Measurements from ENCODE around the gene DAB1. TPM values are rescaled to one million over a fixed set of nuclear protein-coding genes. Genes with fewer than 3 reads are reported as not detected.

DAB1 gene
- total and polyA plus RNA-seq, 8 donors: 0.04 to 1.4 (median 0.39) TPM

DNA sequence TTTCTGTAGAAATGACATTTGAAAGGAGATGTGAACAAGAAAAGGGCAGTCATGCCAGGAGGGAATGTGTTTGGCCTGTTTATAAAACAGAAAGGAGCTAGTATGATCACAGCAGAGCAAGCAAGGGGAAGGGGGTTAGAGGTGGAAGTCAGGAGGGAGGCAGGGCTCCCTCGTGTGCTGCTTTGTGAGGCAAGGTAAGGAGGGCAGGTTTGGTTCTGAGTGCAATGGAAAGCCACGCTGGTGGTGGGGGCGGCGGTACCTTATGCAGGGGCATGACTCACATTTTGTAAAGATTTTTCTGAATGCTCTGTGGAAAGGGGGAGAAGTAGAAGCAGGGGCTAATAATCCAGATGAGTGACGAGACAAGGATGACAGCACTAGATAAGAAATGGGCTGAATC, 260.5 kb downstream of the DAB1 start:
- TF ChIP-seq, protein P1, sequence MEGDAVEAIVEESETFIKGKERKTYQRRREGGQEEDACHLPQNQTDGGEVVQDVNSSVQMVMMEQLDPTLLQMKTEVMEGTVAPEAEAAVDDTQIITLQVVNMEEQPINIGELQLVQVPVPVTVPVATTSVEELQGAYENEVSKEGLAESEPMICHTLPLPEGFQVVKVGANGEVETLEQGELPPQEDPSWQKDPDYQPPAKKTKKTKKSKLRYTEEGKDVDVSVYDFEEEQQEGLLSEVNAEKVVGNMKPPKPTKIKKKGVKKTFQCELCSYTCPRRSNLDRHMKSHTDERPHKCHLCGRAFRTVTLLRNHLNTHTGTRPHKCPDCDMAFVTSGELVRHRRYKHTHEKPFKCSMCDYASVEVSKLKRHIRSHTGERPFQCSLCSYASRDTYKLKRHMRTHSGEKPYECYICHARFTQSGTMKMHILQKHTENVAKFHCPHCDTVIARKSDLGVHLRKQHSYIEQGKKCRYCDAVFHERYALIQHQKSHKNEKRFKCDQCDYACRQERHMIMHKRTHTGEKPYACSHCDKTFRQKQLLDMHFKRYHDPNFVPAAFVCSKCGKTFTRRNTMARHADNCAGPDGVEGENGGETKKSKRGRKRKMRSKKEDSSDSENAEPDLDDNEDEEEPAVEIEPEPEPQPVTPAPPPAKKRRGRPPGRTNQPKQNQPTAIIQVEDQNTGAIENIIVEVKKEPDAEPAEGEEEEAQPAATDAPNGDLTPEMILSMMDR (IDR thresholded peaks at IDR 0.05): no peak
- H3K4me3 ChIP-seq: no peak overlapping the region
- H3K27me3 ChIP-seq: no peaks in the 10 kb centered on the region
- 55 to 66% methylated on average over 5 of the region's 5 CpGs for WGBS, 2 donors
- DNase-seq (no peak), FAIRE-seq (no peak), ATAC-seq (peak in 2 of 4 donors; percentile 11 to 24)
- H3K36me3 ChIP-seq: no peaks in the 10 kb centered on the region
- H3K27ac ChIP-seq: peak overlapping the region in 2 of 4 donors; percentile 37 to 42
- no peaks in the 10 kb centered on the region for H3K9me3 ChIP-seq
- intact Hi-C loops (cut with DNase I): no loop called here
- H3K4me1 ChIP-seq: no peaks in the 10 kb centered on the region

DNA sequence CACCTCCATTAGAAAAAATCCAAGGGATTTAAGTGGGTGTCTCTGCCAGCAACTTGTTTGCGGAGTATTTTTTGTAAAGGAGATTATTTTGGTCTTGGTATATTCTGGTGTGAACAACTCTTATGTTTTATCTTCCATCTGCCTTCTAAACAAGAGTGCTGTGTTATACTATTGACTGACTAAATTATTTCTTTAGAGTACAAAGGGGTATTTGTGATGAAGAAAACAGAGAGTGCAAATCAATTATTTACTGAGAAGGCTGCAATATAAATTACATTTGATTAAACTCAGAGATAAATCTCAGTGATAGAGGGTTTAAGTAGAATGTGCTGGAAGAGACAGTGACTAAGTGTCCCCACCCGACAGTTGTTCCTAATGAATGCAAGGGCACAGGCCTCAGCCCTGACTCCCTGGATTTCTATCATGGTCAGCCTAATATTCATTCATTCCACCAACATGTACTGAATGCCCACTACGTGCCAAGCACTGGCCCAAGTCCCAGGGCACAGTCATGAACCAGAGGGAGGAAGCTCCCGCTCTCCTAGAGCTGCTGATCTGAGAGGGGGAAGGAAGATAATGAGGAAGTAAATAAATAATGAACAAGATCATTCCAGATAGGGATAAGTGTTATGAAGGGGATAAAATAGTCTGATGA, 261.1 kb downstream of the DAB1 start:
- Histone ChIP-seq H3K27me3 (no peaks in the 10 kb centered on the region), H3K4me3 (no peak overlapping the region), H3K9me3 (no peaks in the 10 kb centered on the region), H3K36me3 (no peaks in the 10 kb centered on the region), H3K27ac (peak overlapping the region in 2 of 4 donors; percentile 37 to 42), H3K4me1 (no peaks in the 10 kb centered on the region)
- ATAC-seq (peak in 3 of 4 donors; percentile 23 to 77 (median 60)), FAIRE-seq (no peak), DNase-seq (peak in 2 of 6 donors; percentile 6 to 11)
- TF ChIP-seq, protein P1 (IDR thresholded peaks at IDR 0.05): no peak
- intact Hi-C loops (cut with DNase I): no loop called here
- 55 to 58% methylated on average over 4 of the region's 4 CpGs for WGBS, 2 donors

DNA sequence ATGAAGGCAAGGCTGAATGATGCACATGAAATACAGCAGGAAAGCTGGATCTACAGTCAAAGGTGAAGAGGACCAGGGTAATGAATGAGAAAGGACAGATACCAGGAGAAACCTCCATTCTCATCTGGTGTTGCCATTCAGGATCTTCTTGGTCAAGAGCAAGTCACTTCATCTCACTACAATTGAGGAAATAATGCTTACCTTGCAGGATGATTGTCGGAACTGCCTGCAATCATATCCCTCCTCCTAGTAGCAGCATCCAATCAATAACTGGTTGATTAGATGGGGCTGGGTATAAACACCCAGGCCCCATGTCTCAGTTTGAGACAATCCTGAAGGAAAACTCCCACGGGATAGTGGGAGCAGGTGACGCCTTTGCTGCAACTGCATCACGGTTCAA, 263.3 kb downstream of the DAB1 start:
- Histone ChIP-seq H3K36me3 (no peaks in the 10 kb centered on the region), H3K4me3 (no peak overlapping the region), H3K27ac (no peak overlapping the region), H3K27me3 (no peaks in the 10 kb centered on the region), H3K4me1 (no peaks in the 10 kb centered on the region), H3K9me3 (no peaks in the 10 kb centered on the region)
- 83 to 90% methylated on average over 4 of the region's 4 CpGs for WGBS, 2 donors
- ATAC-seq (no peak), DNase-seq (no peak), FAIRE-seq (no peak)
- TF ChIP-seq, protein P1 (IDR thresholded peaks at IDR 0.05): no peak
- intact Hi-C loops (cut with DNase I): no loop called here

DNA sequence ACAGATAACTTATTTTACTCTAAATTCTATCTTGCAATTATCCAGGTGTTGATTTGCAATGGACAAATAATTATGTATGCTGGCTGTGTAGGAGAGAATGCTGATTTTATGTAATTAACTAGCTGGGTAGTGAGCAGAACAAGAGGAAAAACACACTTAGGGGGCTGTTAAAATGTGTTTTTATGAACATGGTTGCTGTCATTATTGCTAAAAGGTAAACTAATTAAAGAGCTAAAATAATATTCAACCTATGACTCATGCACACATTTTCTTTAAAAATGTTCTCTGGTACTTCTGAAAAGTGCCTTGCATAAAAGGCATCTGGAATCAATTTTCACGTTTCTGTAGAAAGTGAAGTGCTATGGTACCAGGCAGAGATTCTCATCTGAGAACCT, 265.3 kb downstream of the DAB1 start:
- WGBS, 2 donors: 40 to 49% methylated on average over 1 of the region's 1 CpG
- ATAC-seq (no peak), FAIRE-seq (no peak), DNase-seq (no peak)
- intact Hi-C loops (cut with DNase I): no loop called here
- Histone ChIP-seq H3K9me3 (no peaks in the 10 kb centered on the region), H3K36me3 (no peaks in the 10 kb centered on the region), H3K27me3 (no peaks in the 10 kb centered on the region), H3K27ac (no peak overlapping the region), H3K4me1 (no peaks in the 10 kb centered on the region), H3K4me3 (no peak overlapping the region)
- TF ChIP-seq, protein P1 (IDR thresholded peaks at IDR 0.05): no peak

- no peaks in the 10 kb centered on the region for H3K27me3 ChIP-seq
- peak in 3 of 4 donors; percentile 11 to 29 (median 17) for ATAC-seq
- no peak for DNase-seq
- no peaks in the 10 kb centered on the region for H3K36me3 ChIP-seq
- TF ChIP-seq, protein P1 (IDR thresholded peaks at IDR 0.05): no peak
- no peaks in the 10 kb centered on the region for H3K4me1 ChIP-seq
- no peak overlapping the region for H3K4me3 ChIP-seq
- no peaks in the 10 kb centered on the region for H3K9me3 ChIP-seq
- H3K27ac ChIP-seq: no peak overlapping the region
- WGBS, 2 donors: 63 to 68% methylated on average over 8 of the region's 8 CpGs
- no peak for FAIRE-seq
- intact Hi-C loops (cut with DNase I): no loop called here
Measured at GRCh38 chr1:57157818-57158603, 265.8 kb downstream of the DAB1 start.

All from pancreas (tissue), 10 donors.